KMS-11 (cell line): Measurements from ENCODE around the gene LGALS3BP.
"Not testable (repeated sequence)": the region's sequence is repeated elsewhere in the genome, so short reads cannot be mapped to it uniquely, and the experiment has no call there.

Source experiments
- H2AFZ ChIP-seq: fragments of 200-600 bp; sonication (generic); 2 replicates; pipeline ENCODE4 v1.6.1; 2016; ENCODE audit warnings: antibody characterized with exemption, mixed run types, low read depth
- H3K27ac ChIP-seq: fragments of 200-600 bp; sonication (generic); 2 replicates; pipeline ENCODE4 v1.6.1; 2016; ENCODE audit warnings: mild to moderate bottlenecking, mixed run types
- H3K27me3 ChIP-seq: fragments of 200-600 bp; sonication (generic); 2 replicates; pipeline ENCODE4 v1.6.1; 2017; ENCODE audit warnings: mild to moderate bottlenecking, low read depth, mixed run types, moderate library complexity; ENCODE audit not compliant: insufficient read depth
- H3K36me3 ChIP-seq: fragments of 200-600 bp; sonication (generic); 2 replicates; pipeline ENCODE4 v1.6.1; 2017; ENCODE audit warnings: mild to moderate bottlenecking, mixed run types; ENCODE audit not compliant: insufficient read depth
- H3K4me1 ChIP-seq: fragments of 200-600 bp; sonication (generic); 2 replicates; pipeline ENCODE4 v1.6.1; 2016; ENCODE audit warnings: mild to moderate bottlenecking, low read depth, mixed run types; ENCODE audit not compliant: poor library complexity, severe bottlenecking
- H3K4me2 ChIP-seq: fragments of 200-600 bp; sonication (generic); 2 replicates; pipeline ENCODE4 v1.7.0; 2016; ENCODE audit warnings: mild to moderate bottlenecking, mixed run types
- H3K4me3 ChIP-seq: fragments of 200-600 bp; sonication (generic); IDR thresholded peaks from 2 replicates; pipeline ENCODE4 v1.6.1; 2017; ENCODE audit warnings: low read depth, low read length, mixed read lengths; ENCODE audit not compliant: insufficient read depth
- H3K79me2 ChIP-seq: fragments of 200-600 bp; sonication (generic); 2 replicates; pipeline ENCODE4 v1.6.1; 2016; ENCODE audit warnings: low read depth, mixed run types; ENCODE audit not compliant: insufficient read depth
- H3K9ac ChIP-seq: fragments of 200-600 bp; sonication (generic); 2 replicates; pipeline ENCODE4 v1.6.1; 2016; ENCODE audit warnings: mild to moderate bottlenecking, mixed run types
- H4K20me1 ChIP-seq: fragments of 200-600 bp; sonication (generic); 2 replicates; pipeline ENCODE4 v1.6.1; 2016; ENCODE audit warnings: mild to moderate bottlenecking, mixed run types; ENCODE audit not compliant: insufficient read depth
- TF ChIP-seq, protein P1 (sequence below): fragments of 200-600 bp; sonication (generic); conservative IDR thresholded peaks from 2 replicates; pipeline ENCODE4 v1.6.1; 2017; ENCODE audit warnings: low read depth, mild to moderate bottlenecking, antibody characterized with exemption, low read length, moderate library complexity, mixed read lengths

LGALS3BP gene

GRCh38 chr17:79023886-79024771 is 44.4 kb upstream of the LGALS3BP start, which contains the start of gene C1QTNF1:
Gene C1QTNF1 (plus strand): TSS chr17:79024169. CDS start chr17:79043969, 19,800 bp downstream.
- H3K36me3 ChIP-seq = no peaks in the 10 kb centered on the region
- H2AFZ ChIP-seq = peak within 1 kb of the TSS; percentile 55
- H3K27ac ChIP-seq = no peak within 1 kb of the TSS
- H3K27me3 ChIP-seq = peaks cover 99% of the 10 kb centered on the region
- no peak within 1 kb of the TSS for H3K9ac ChIP-seq
- H3K4me3 ChIP-seq = no peak within 1 kb of the TSS
- TF ChIP-seq, protein P1, sequence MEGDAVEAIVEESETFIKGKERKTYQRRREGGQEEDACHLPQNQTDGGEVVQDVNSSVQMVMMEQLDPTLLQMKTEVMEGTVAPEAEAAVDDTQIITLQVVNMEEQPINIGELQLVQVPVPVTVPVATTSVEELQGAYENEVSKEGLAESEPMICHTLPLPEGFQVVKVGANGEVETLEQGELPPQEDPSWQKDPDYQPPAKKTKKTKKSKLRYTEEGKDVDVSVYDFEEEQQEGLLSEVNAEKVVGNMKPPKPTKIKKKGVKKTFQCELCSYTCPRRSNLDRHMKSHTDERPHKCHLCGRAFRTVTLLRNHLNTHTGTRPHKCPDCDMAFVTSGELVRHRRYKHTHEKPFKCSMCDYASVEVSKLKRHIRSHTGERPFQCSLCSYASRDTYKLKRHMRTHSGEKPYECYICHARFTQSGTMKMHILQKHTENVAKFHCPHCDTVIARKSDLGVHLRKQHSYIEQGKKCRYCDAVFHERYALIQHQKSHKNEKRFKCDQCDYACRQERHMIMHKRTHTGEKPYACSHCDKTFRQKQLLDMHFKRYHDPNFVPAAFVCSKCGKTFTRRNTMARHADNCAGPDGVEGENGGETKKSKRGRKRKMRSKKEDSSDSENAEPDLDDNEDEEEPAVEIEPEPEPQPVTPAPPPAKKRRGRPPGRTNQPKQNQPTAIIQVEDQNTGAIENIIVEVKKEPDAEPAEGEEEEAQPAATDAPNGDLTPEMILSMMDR = no peak; the same call in 1 of the 2 replicates
- H4K20me1 ChIP-seq = no peaks in the 10 kb centered on the region
- no peaks in the 10 kb centered on the region for H3K4me1 ChIP-seq
- H3K79me2 ChIP-seq = no peaks in the 10 kb centered on the region
- peak within 1 kb of the TSS; percentile 87 for H3K4me2 ChIP-seq

DNA sequence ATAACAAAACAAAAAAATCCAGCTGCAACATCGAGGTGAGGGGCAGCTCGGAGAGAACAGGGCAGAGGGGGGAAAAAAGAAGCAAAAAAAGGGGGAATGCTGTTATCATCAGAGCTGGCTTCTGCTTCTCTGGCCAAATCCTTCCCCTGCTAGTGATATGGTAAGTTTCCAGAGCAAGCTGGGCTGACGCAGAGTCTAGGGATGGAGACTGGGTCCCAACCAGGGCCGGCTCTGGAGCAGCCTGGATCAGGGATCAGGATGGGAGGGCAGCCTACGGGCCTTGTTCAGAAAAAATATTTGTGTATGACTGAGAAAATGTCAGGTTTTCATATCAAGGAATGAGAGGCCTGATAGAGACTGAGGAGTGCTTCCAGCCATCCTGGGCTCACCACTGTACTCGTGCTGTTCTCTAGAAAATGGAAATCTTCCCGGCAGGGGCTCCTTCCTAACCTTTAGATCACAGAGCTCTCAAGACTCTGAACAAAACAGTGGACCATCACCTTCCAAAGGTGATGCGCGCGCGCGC is 43.5 kb upstream of the LGALS3BP start:
- Histone ChIP-seq H3K4me1 (no peaks in the 10 kb centered on the region), H3K9ac (no peak overlapping the region), H3K4me2 (no peak overlapping the region; the same call in 1 of the 2 replicates), H4K20me1 (no peaks in the 10 kb centered on the region), H2AFZ (no peak overlapping the region), H3K79me2 (no peaks in the 10 kb centered on the region), H3K36me3 (no peaks in the 10 kb centered on the region), H3K4me3 (no peak overlapping the region), H3K27me3 (peaks cover 95% of the 10 kb centered on the region), H3K27ac (no peak overlapping the region)
- TF ChIP-seq, protein P1 = no peak

GRCh38 chr17:79022507-79022991 is 42.8 kb upstream of the LGALS3BP start:
- Histone ChIP-seq H3K9ac (no peak overlapping the region), H3K4me3 (no peak overlapping the region), H3K27me3 (peaks cover 89% of the 10 kb centered on the region), H4K20me1 (no peaks in the 10 kb centered on the region), H3K4me2 (no peak overlapping the region), H3K27ac (no peak overlapping the region), H3K4me1 (no peaks in the 10 kb centered on the region), H2AFZ (no peak overlapping the region), H3K36me3 (no peaks in the 10 kb centered on the region), H3K79me2 (no peaks in the 10 kb centered on the region)
- TF ChIP-seq, protein P1 = no peak

DNA sequence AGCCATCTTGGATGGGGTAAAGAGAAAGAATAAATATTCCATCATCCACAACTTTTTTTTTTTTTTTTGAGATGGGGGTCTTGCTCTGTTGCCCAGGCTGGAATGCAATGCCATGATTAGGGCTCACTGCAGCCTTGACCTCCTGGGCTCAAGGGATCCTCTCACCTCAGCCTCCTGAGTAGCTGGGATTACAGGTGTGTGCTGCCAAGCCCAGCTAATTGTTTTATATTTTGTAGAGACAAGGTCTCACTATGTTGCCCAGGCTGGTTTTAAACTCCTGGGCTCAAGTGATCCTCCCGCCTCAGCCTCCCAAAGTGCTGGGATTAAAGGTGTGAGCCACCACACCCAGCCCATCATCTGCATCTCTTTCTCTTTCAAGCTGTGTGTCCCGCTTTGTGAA is 42.2 kb upstream of the LGALS3BP start:
- not testable (repeated sequence) for H3K4me1 ChIP-seq, H3K4me2 ChIP-seq, H3K36me3 ChIP-seq, H2AFZ ChIP-seq, H3K27ac ChIP-seq, H3K9ac ChIP-seq, H4K20me1 ChIP-seq, H3K79me2 ChIP-seq, H3K4me3 ChIP-seq
- H3K27me3 ChIP-seq = peaks cover 82% of the 10 kb centered on the region
